OCI-LY1 (cell line): ENCODE results near the gene SEMA6B.
"Not testable (repeated sequence)": the region's sequence is repeated elsewhere in the genome, so short reads cannot be mapped to it uniquely, and the experiment has no call there.

ENCODE experiments used
- CTCF ChIP-seq: fragments of 200-600 bp; sonication (generic), shearing (Covaris generic); IDR thresholded peaks from 2 replicates; pipeline ENCODE4 v1.5.1; 2017; ENCODE audit warnings: mild to moderate bottlenecking, antibody characterized with exemption, low read length, moderate library complexity, mixed read lengths
- EZH2 ChIP-seq: fragments of 200-600 bp; sonication (generic), shearing (Covaris generic); IDR thresholded peaks from 2 replicates; pipeline ENCODE4 v1.8.0; 2017; ENCODE audit warnings: borderline replicate concordance, mixed run types, mild to moderate bottlenecking, antibody characterized with exemption, low read length, moderate library complexity, mixed read lengths

GRCh38 chr19:4563562-4563961 lies 4.1 kb upstream of the SEMA6B start:
- not testable (repeated sequence) for TF ChIP-seq CTCF, EZH2
